HG03558 (cell line): Measurements from ENCODE around the gene MAGI1.

Experiments
- ATAC-seq: cut with Tn5 transposase; IDR thresholded peaks from one replicate; pipeline ENCODE4 v1.9.1; 2021; ENCODE audit warnings: moderate number of reproducible peaks; ENCODE audit not compliant: unreplicated experiment; ENCODE audit errors: extremely low read depth

The MAGI1 gene

GRCh38 chr3:65659396-65659795 lies 379.3 kb downstream of the MAGI1 start:
- ATAC-seq = no peak

- ATAC-seq = no peak
Measured at GRCh38 chr3:65658401-65658800, 380.3 kb downstream of the MAGI1 start.

GRCh38 chr3:65655061-65655460 lies 383.7 kb downstream of the MAGI1 start:
- no peak for ATAC-seq

- no peak for ATAC-seq
Measured at GRCh38 chr3:65653731-65654130, 385.0 kb downstream of the MAGI1 start.

- ATAC-seq = no peak
Measured at GRCh38 chr3:65650247-65650646, 388.5 kb downstream of the MAGI1 start.

GRCh38 chr3:65647369-65647768 lies 391.3 kb downstream of the MAGI1 start:
- ATAC-seq = no peak

- no peak for ATAC-seq
Measured at GRCh38 chr3:65642883-65643282, 395.8 kb downstream of the MAGI1 start.

GRCh38 chr3:65641777-65642176 lies 396.9 kb downstream of the MAGI1 start:
- ATAC-seq = no peak

- ATAC-seq = no peak
Measured at GRCh38 chr3:65641045-65641444, 397.7 kb downstream of the MAGI1 start.

GRCh38 chr3:65639444-65639843 lies 399.3 kb downstream of the MAGI1 start:
- ATAC-seq = no peak

GRCh38 chr3:65638301-65638700 lies 400.4 kb downstream of the MAGI1 start:
- no peak for ATAC-seq

- ATAC-seq = no peak
Measured at GRCh38 chr3:65636326-65636725, 402.4 kb downstream of the MAGI1 start.

GRCh38 chr3:65635657-65636056 lies 403.1 kb downstream of the MAGI1 start:
- ATAC-seq = no peak

GRCh38 chr3:65633018-65633638 lies 405.6 kb downstream of the MAGI1 start:
- no peak for ATAC-seq

GRCh38 chr3:65632414-65632813 lies 406.3 kb downstream of the MAGI1 start:
- ATAC-seq = no peak

GRCh38 chr3:65628978-65629377 lies 409.7 kb downstream of the MAGI1 start:
- no peak for ATAC-seq

- no peak for ATAC-seq
Measured at GRCh38 chr3:65627062-65627461, 411.7 kb downstream of the MAGI1 start.

- ATAC-seq = no peak
Measured at GRCh38 chr3:65625305-65625704, 413.4 kb downstream of the MAGI1 start.

GRCh38 chr3:65623362-65623761 lies 415.4 kb downstream of the MAGI1 start:
- ATAC-seq = no peak

GRCh38 chr3:65619888-65620287 lies 418.8 kb downstream of the MAGI1 start:
- ATAC-seq = no peak

GRCh38 chr3:65619451-65619881 lies 419.3 kb downstream of the MAGI1 start:
- no peak for ATAC-seq

- no peak for ATAC-seq
Measured at GRCh38 chr3:65618599-65618998, 420.1 kb downstream of the MAGI1 start.

GRCh38 chr3:65617787-65618186 lies 420.9 kb downstream of the MAGI1 start:
- ATAC-seq = no peak
